Measurements from ENCODE around the gene ZFYVE19.

- TF ChIP-seq EP300 (IDR thresholded peaks at IDR 0.05) (no peak), POLR2AphosphoS5 (IDR thresholded peaks at IDR 0.05) (no peak), POLR2A (IDR thresholded peaks at IDR 0.05) (no peak), CTCF (IDR thresholded peaks at IDR 0.05) (no peak)
Measured at GRCh38 chr15:40823572-40824343, 16.9 kb downstream of the ZFYVE19 start.
